ENCODE results near the gene SYNJ2.

SYNJ2 gene

DNA sequence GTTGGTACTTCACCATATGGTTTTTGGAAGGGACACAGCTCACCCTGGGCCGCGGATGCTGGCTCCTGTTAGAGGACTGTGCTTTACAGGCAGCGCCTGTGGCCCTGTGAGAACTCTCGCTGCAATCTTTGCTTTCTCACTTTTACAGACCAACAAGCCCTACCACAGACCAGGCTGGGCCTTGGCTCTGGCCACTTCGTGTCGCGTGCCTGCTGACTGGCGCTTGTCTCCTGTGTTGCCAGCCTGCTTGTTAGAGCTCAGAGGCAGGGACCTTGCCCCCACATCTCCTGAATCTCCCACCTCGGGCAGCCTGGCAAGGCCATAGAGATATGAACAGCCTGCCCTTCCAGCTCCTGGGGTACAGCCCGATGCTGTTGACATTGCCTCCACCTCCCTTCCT is 56.1 kb downstream of the SYNJ2 start:
- TF ChIP-seq, protein P1, sequence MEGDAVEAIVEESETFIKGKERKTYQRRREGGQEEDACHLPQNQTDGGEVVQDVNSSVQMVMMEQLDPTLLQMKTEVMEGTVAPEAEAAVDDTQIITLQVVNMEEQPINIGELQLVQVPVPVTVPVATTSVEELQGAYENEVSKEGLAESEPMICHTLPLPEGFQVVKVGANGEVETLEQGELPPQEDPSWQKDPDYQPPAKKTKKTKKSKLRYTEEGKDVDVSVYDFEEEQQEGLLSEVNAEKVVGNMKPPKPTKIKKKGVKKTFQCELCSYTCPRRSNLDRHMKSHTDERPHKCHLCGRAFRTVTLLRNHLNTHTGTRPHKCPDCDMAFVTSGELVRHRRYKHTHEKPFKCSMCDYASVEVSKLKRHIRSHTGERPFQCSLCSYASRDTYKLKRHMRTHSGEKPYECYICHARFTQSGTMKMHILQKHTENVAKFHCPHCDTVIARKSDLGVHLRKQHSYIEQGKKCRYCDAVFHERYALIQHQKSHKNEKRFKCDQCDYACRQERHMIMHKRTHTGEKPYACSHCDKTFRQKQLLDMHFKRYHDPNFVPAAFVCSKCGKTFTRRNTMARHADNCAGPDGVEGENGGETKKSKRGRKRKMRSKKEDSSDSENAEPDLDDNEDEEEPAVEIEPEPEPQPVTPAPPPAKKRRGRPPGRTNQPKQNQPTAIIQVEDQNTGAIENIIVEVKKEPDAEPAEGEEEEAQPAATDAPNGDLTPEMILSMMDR (IDR thresholded peaks at IDR 0.05; ENCODE audit: insufficient read depth, low read depth, low read length, missing control alignments), result no peak
- DNase-seq (ENCODE audit: low read depth), result no peak
- no peak overlapping the region for H3K4me3 ChIP-seq (ENCODE audit: low read length)

DNA sequence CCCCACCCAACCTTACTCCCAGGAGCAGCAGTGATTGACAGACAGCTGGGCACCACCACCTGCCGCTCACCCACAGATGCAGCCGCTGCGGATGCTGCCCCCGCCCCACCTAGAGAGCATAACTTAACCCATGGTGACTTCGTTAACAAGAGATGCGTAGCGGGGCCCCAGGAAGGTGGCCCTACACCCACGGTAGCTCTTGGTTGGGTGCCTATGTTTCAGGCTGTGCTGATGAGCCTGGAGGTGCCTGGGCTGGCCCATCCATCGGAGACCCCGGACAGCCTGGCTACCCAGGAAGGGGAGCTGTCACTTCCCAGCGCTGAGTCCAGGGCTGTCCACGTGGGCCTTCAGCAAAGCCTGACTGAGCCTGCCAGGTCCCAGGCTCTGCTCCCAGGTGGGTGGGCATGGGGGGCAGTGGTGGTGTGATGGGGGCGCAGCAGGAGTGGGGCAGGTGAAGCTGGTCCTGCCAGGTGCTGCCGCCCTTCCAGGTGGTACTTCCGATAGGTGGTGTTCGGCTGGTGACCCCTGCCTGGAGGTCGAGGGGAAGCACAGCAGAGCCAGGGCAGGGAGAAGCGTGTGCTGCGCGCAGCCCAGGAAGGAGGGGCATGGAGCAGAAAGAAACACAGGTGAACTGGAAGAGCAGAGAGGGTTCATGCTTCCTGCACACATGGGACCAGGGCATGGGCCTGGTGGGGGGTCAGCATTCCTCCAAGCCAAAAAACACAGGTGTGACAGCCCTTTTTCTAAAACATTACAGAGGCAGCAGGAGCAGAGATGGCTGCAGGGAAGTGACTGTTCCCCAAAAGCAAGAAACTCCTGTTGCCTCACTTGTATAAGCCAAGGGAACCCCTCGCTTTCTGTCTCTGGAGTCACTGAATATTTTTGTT is 56.9 kb downstream of the SYNJ2 start:
- no peak for DNase-seq (ENCODE audit: low read depth)
- TF ChIP-seq, protein P1 (IDR thresholded peaks at IDR 0.05; ENCODE audit: insufficient read depth, low read depth, low read length, missing control alignments), result no peak
- no peak overlapping the region for H3K4me3 ChIP-seq (ENCODE audit: low read length)

DNA sequence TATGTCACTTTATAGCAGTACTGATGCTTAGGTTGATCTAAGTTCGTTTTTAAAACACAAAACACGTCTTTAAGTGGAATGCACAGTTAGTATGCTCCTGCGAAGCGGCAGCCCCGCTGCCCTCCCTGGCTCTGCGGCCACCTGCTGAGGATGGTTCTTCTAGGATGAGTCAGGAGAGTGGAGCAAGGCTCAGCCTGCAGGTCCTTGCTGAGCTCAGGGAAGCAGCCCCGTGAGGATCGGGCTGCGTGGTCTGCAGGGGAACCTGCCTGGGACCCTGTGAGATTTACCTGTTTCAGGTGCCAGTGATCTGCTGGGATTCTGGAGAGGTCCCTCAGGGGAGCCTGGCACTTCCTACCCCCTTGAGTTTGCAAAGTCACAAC is 57.5 kb downstream of the SYNJ2 start:
- DNase-seq (ENCODE audit: low read depth), result peak; percentile 56
- no peak overlapping the region for H3K4me3 ChIP-seq (ENCODE audit: low read length)
- TF ChIP-seq, protein P1 (IDR thresholded peaks at IDR 0.05; ENCODE audit: insufficient read depth, low read depth, low read length, missing control alignments), result no peak

DNA sequence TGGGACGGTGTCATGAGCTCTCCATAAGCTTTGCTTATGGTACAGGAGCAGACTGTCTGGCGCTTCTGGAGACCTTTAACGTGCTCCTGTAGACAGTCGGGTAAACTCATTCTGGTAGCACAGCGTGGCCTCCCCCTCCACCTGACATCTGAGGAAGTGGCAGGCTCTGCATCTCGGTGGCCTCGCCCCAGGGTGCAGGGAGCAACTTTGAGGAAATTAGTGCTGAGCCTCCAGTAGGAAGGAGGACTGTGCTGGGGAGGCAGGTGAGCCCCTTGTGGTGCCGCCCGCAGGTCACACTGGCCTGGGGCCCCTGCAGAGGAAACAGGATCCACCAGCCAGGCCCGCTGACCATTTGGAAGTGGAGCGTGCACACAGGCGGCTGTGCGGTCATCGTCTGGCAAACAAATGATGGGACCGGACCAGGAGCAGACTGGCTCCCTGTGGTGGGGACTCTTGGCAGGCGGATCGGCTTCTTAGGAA is 57.9 kb downstream of the SYNJ2 start:
- no peak for DNase-seq (ENCODE audit: low read depth)
- TF ChIP-seq, protein P1 (IDR thresholded peaks at IDR 0.05; ENCODE audit: insufficient read depth, low read depth, low read length, missing control alignments), result no peak
- no peak overlapping the region for H3K4me3 ChIP-seq (ENCODE audit: low read length)

DNA sequence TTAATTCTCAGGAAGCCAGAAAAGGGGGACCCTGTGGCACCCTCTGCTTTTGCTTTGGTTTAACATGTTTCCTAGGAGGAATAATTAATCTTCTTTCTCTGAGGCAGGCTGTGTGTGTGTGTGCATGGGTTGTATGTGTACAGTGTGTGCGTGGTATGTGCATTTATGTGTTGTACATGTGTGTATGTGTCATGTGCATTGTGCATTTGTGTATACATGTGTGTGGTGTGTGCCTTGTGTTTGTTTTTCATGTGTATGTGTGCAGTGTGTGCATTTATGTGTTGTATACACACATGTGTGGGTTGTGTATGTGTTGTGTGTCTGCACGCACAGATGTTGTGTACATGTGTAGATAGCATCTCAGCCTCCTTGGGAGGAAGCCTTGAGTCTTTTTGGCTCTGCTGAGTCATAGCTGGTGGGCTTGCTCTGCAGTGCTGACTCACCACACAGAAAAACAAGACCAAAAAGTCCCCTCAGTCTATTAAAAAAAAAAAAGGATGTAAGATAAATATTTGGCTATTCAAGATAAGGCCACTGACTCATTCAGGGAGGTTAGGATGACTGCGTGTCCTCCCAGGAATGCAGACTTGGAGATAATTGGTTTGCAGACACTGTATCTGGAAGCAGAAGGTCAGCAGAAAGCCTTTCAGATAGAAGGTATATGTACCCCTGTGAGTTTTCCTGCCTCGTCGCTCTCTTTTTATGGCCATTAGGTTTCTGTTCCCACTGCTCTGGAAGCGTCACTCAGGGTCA is 58.6 kb downstream of the SYNJ2 start:
- TF ChIP-seq, protein P1 (IDR thresholded peaks at IDR 0.05; ENCODE audit: insufficient read depth, low read depth, low read length, missing control alignments), result no peak
- H3K4me3 ChIP-seq (ENCODE audit: low read length), result no peak overlapping the region
- DNase-seq (ENCODE audit: low read depth), result peak; percentile 84

DNA sequence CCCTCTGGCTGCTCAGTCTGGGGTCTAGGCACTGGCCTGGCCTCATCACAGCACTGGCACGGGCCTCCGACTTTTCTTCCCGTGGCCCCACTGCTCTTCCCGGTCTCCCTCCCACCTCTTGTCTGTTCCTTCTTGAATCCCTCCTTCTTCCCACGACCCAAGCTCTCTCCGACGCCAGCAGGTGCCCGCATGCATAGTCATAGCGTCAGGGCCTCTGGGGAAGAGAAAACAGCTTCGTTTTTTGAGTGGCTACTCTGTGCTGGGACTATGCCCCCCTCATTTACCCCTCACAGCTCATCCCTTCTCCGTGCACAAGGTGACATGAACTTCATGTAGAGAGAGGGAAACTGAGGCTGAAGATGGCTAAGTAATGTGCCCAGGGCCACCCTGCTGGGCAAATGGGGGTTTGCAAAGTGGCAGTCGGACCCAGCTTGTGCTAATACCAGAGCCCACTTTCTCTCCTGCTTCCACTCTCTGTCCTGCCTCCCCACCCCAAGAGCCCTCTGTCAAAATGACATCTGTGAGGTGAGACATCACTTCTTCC is 59.2 kb downstream of the SYNJ2 start:
- no peak for DNase-seq (ENCODE audit: low read depth)
- H3K4me3 ChIP-seq (ENCODE audit: low read length), result no peak overlapping the region
- TF ChIP-seq, protein P1 (IDR thresholded peaks at IDR 0.05; ENCODE audit: insufficient read depth, low read depth, low read length, missing control alignments), result no peak
